DMS53 (cell line): ENCODE measurements around the gene GNAO1.

Experiments used
- DNase-seq: peaks from one replicate; lab custom pipeline; 2025; lab: John Stamatoyannopoulos, UW

The GNAO1 gene

GRCh38 chr16:56191156-56191815 is at the start of gene GNAO1:
TSS of gene GNAO1 (plus strand) at chr16:56191489. CDS start at chr16:56192236, 747 bp downstream.
- peak; percentile 96 for DNase-seq

GRCh38 chr16:56143666-56144065 is 47.6 kb upstream of the GNAO1 start:
- DNase-seq, result no peak

- DNase-seq, result no peak
Measured at GRCh38 chr16:56145369-56145768, 45.9 kb upstream of the GNAO1 start.

- DNase-seq, result no peak
Measured at GRCh38 chr16:56151621-56152020, 39.7 kb upstream of the GNAO1 start.

GRCh38 chr16:56161658-56162057 is 29.6 kb upstream of the GNAO1 start:
- DNase-seq, result no peak

- DNase-seq, result no peak
Measured at GRCh38 chr16:56163089-56163488, 28.2 kb upstream of the GNAO1 start.

GRCh38 chr16:56163938-56164337 is 27.4 kb upstream of the GNAO1 start:
- DNase-seq, result no peak

- DNase-seq, result no peak
Measured at GRCh38 chr16:56164636-56165035, 26.7 kb upstream of the GNAO1 start.

- no peak for DNase-seq
Measured at GRCh38 chr16:56174411-56174810, 16.9 kb upstream of the GNAO1 start.

- DNase-seq, result no peak
Measured at GRCh38 chr16:56181401-56181800, 9.9 kb upstream of the GNAO1 start.

GRCh38 chr16:56183266-56183665 is 8.0 kb upstream of the GNAO1 start:
- DNase-seq, result no peak

- no peak for DNase-seq
Measured at GRCh38 chr16:56190048-56190676, 1.1 kb upstream of the GNAO1 start.

GRCh38 chr16:56190677-56191155 is 573 bp upstream of the GNAO1 start:
- DNase-seq, result peak; percentile 89

- DNase-seq, result peak; percentile 59
Measured at GRCh38 chr16:56191835-56192634, 746 bp downstream of the GNAO1 start.

- DNase-seq, result no peak
Measured at GRCh38 chr16:56192635-56192945, 1.3 kb downstream of the GNAO1 start.

GRCh38 chr16:56192986-56193945 is 2.0 kb downstream of the GNAO1 start:
- peak; percentile 34 for DNase-seq

GRCh38 chr16:56193951-56194726 is 2.9 kb downstream of the GNAO1 start:
- DNase-seq, result peak; percentile 85

- no peak for DNase-seq
Measured at GRCh38 chr16:56195151-56195550, 3.9 kb downstream of the GNAO1 start.

GRCh38 chr16:56196381-56196780 is 5.1 kb downstream of the GNAO1 start:
- no peak for DNase-seq

- no peak for DNase-seq
Measured at GRCh38 chr16:56197192-56197992, 6.1 kb downstream of the GNAO1 start.
